Measurements from ENCODE around the gene ATXN7L1.
"Not testable (repeated sequence)": the region's sequence is repeated elsewhere in the genome, so short reads cannot be mapped to it uniquely, and the experiment has no call there.

Gene ATXN7L1

DNA sequence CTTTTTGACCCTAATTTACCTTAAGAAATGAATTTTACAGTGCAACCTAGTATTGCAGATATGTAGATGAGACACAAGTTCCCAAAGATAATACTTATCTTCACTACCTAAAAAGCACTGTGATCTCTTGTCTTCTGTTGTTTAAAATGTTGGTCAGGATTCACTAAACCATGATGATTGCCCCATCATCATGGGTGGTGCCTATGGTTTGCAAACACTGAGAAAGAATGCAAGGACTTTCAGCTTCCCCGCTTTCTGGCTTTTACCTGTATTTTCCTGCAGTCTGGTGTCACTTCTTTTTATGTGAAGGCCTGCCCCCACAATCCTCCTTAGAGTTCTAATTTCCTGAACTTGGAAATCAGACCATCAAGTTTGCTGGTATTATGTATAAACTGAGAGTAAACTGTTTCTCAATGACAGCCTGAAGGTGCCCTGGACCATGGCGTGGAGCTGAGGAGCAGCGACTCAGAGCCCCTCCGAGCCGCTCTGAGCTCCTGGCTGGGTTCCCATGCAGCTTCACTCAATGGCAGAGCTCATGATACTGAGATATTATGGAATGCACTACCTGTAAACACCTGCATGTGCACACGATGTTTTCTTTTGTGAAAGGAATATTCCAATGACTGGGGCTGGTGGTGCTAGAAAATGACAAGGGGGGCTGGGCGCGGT, 176.7 kb downstream of the ATXN7L1 start:
- TF ChIP-seq, protein P1, sequence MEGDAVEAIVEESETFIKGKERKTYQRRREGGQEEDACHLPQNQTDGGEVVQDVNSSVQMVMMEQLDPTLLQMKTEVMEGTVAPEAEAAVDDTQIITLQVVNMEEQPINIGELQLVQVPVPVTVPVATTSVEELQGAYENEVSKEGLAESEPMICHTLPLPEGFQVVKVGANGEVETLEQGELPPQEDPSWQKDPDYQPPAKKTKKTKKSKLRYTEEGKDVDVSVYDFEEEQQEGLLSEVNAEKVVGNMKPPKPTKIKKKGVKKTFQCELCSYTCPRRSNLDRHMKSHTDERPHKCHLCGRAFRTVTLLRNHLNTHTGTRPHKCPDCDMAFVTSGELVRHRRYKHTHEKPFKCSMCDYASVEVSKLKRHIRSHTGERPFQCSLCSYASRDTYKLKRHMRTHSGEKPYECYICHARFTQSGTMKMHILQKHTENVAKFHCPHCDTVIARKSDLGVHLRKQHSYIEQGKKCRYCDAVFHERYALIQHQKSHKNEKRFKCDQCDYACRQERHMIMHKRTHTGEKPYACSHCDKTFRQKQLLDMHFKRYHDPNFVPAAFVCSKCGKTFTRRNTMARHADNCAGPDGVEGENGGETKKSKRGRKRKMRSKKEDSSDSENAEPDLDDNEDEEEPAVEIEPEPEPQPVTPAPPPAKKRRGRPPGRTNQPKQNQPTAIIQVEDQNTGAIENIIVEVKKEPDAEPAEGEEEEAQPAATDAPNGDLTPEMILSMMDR (IDR thresholded peaks at IDR 0.05), result no peak
- Histone ChIP-seq H3K9me3 (no peaks in the 10 kb centered on the region), H3K27me3 (no peaks in the 10 kb centered on the region), H3K27ac (no peak overlapping the region), H3K4me1 (ENCODE audit: control insufficient read depth in 1 of 2, insufficient read depth in 1 of 2, low read depth in 1 of 2, low read length in 1 of 2) (no peaks in the 10 kb centered on the region), H3K36me3 (no peaks in the 10 kb centered on the region), H3K4me3 (ENCODE audit: low read depth in 1 of 2, low read length in 1 of 2) (no peak overlapping the region)

DNA sequence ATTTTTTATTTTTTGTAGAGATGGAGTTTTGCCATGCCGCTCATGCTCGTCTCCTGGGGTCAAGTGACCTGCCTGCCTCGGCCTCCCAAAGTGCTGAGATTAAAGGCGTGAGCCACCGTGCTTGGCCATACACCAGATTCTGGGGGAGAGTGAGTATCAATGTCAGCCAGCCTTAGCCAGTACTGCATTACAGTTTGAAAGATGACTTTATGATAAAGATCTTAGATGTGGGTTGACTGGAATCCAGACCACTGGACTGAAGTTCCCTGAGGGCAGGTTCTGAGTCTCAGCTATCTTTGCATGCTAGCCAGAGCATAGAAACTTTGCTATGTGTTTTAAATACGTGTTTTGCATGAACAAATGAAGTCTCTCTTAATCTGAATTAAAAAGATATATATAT, 177.9 kb downstream of the ATXN7L1 start:
- no peaks in the 10 kb centered on the region for H3K4me1 ChIP-seq (ENCODE audit: control insufficient read depth in 1 of 2, insufficient read depth in 1 of 2, low read depth in 1 of 2, low read length in 1 of 2)
- H3K36me3 ChIP-seq, result no peaks in the 10 kb centered on the region
- TF ChIP-seq, protein P1 (IDR thresholded peaks at IDR 0.05), result no peak
- no peaks in the 10 kb centered on the region for H3K9me3 ChIP-seq
- H3K27ac ChIP-seq, result no peak overlapping the region
- no peaks in the 10 kb centered on the region for H3K27me3 ChIP-seq
- H3K4me3 ChIP-seq (ENCODE audit: low read depth in 1 of 2, low read length in 1 of 2), result no peak overlapping the region

DNA sequence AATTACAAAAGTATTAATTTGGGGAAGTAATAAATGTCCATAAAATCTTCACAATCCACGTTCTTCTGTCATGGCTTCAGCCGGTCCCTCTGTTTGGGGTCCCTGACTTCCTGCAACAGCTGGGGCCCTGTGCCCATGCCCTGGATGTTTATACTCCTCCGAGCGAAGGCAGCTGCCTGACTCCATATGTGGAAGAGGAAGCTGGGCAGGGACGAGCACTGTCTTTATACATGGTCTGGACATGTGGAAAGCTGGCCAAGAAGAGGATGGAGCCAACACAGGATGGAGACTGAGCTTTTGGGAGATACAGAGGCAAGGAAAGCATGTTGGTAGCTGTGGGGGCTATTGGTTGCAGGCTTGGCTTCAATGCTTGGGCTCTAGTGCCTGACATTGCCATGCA, 178.6 kb downstream of the ATXN7L1 start:
- Histone ChIP-seq H3K27me3 (no peaks in the 10 kb centered on the region), H3K36me3 (no peaks in the 10 kb centered on the region), H3K4me3 (ENCODE audit: low read depth in 1 of 2, low read length in 1 of 2) (no peak overlapping the region), H3K27ac (no peak overlapping the region), H3K4me1 (ENCODE audit: control insufficient read depth in 1 of 2, insufficient read depth in 1 of 2, low read depth in 1 of 2, low read length in 1 of 2) (no peaks in the 10 kb centered on the region), H3K9me3 (no peaks in the 10 kb centered on the region)
- TF ChIP-seq, protein P1 (IDR thresholded peaks at IDR 0.05), result no peak

DNA sequence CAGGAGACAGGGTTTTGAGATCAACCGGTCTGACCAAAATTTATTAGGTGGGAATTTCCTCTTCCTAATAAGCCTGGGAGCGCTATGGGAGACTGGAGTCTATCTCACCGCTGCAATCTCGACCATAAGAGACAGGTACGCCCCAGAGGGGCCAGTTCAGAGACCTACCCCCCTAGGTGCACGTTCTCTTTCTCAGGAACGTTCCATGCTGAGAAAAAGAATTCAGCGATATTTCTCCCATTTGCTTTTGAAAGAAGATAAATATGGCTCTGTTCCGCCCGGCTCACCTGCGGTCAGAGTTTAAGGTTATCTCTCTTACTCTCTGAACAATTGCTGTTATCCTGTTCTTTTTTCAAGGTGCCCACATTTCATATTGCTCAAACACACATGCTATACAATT, 179.2 kb downstream of the ATXN7L1 start:
- not testable (repeated sequence) for H3K4me3 ChIP-seq (ENCODE audit: low read depth in 1 of 2, low read length in 1 of 2); H3K4me1 ChIP-seq (ENCODE audit: control insufficient read depth in 1 of 2, insufficient read depth in 1 of 2, low read depth in 1 of 2, low read length in 1 of 2); H3K9me3 ChIP-seq; H3K27ac ChIP-seq; H3K27me3 ChIP-seq; H3K36me3 ChIP-seq

DNA sequence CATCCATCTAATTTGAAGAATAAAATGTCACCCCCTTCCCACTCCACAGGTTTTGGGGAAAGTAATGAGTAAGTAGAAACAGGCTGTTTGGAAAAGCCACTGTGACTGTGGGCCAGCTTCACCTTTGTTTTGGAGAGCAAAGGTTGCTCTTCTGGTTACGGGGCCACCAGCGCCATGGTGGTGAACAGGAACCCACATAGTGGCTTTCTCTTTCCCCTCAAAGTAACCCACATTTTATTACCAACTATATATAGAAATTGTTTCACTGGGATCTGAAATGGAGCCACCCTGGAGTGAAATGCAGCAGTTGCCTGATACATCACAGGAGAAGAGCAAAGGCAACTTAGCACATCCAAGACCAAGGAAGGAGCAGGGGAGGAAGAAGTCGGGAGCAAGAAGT, 182.8 kb downstream of the ATXN7L1 start:
- Histone ChIP-seq H3K4me3 (ENCODE audit: low read depth in 1 of 2, low read length in 1 of 2) (no peak overlapping the region), H3K36me3 (no peaks in the 10 kb centered on the region), H3K4me1 (ENCODE audit: control insufficient read depth in 1 of 2, insufficient read depth in 1 of 2, low read depth in 1 of 2, low read length in 1 of 2) (peaks cover 11 to 17% of the 10 kb centered on the region in 2 experiments), H3K9me3 (no peaks in the 10 kb centered on the region), H3K27ac (no peak overlapping the region), H3K27me3 (no peaks in the 10 kb centered on the region)
- TF ChIP-seq, protein P1 (IDR thresholded peaks at IDR 0.05), result no peak

DNA sequence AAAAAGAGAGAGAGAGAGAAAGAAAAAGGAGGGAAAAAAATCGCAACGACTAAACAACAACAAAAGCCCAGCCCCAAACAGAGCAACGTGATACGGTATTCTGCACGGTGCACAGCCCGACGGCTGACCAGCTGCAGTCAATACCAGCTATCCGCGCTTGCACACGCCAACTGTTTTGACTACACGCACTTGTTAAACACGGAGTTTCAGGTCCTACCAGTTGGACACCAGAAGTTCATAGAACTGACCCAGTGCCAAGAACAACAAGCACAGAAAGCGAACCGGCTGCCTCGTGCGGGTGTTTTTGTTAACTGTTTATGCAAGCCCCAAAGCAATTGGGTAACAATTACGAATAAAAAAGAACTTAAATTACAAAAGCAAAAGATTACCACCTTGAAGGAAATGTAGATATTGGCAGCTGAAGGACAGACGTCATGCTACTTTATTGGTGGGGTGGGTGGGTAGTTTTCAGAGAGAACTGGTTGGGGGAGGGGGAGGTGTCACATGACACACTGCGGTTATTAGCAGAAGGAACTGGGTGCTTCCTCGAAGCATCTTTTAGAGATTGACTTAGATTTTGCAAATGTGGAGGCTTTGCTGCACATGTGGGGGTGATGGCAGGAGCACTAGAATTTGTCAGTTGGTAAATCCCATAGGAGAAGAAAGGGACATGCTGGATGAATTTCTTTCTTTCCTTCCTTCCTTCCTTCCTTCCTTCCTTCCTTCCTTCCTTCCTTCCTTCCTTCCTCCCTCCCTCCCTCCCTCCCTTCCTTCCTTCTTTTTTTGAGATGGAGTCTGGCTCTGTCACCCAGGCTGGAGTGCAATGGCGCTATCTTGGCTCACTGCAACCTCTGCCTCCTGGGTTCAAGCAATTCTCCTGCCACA, 184.5 kb downstream of the ATXN7L1 start:
- H3K27ac ChIP-seq, result peak overlapping the region; percentile 73
- no peaks in the 10 kb centered on the region for H3K36me3 ChIP-seq
- no peaks in the 10 kb centered on the region for H3K27me3 ChIP-seq
- TF ChIP-seq, protein P1 (IDR thresholded peaks at IDR 0.05), result no peak
- H3K9me3 ChIP-seq, result no peaks in the 10 kb centered on the region
- H3K4me1 ChIP-seq (ENCODE audit: control insufficient read depth in 1 of 2, insufficient read depth in 1 of 2, low read depth in 1 of 2, low read length in 1 of 2), result peaks cover 11 to 17% of the 10 kb centered on the region in 2 experiments
- peak overlapping the region; percentile 58 to 86 for H3K4me3 ChIP-seq (ENCODE audit: low read depth in 1 of 2, low read length in 1 of 2)
